Measurements from ENCODE around the gene XYLT2. TPM values are rescaled to one million over a fixed set of nuclear protein-coding genes. Genes with fewer than 3 reads are reported as not detected.
"Not testable (repeated sequence)": the region's sequence is repeated elsewhere in the genome, so short reads cannot be mapped to it uniquely, and the experiment has no call there.

XYLT2 gene
- polyA plus RNA-seq, 4 donors: 18.2 to 24.5 (median 19.1) TPM

DNA sequence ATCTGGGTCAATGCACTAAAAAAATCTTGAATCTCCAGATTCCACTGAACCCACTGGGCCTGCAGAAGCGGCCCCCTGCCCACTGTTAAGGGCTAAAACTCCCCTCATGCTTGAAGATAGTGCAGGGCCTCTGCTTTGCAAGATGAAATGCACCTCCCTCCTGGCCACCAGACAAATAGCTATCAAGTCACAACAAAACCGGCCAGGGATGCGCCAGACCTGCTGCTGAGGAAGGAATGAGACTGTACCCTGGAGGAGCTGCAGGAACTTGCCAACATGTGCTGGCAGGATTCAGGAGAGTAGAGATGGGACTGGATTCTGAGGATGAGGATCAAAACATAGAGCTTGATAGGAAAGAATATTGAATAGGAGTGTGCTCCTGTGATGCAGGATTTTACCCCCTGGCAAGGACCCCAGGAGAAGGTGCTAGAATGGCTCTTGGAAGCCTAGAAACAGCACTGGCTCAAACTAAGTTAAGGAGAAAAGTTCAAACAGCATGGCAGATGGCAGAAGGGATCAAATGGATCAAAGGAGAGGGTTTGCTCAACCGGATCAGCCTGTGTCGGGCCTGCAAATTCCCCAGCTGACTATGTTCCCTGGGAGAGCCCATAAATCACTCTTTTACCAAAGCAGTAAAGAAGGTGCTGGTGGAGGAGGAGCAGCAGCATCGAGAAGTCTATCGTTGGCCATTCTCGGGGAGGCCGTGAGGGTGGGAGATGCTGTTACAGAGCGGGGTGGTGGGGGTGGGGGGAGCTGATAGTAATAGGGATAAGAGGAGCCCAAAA, 27.2 kb upstream of the XYLT2 start:
- peak; percentile 52 to 86 (median 59) for DNase-seq (ENCODE audit: low read depth in 4 of 4, low spot score in 3 of 4)

DNA sequence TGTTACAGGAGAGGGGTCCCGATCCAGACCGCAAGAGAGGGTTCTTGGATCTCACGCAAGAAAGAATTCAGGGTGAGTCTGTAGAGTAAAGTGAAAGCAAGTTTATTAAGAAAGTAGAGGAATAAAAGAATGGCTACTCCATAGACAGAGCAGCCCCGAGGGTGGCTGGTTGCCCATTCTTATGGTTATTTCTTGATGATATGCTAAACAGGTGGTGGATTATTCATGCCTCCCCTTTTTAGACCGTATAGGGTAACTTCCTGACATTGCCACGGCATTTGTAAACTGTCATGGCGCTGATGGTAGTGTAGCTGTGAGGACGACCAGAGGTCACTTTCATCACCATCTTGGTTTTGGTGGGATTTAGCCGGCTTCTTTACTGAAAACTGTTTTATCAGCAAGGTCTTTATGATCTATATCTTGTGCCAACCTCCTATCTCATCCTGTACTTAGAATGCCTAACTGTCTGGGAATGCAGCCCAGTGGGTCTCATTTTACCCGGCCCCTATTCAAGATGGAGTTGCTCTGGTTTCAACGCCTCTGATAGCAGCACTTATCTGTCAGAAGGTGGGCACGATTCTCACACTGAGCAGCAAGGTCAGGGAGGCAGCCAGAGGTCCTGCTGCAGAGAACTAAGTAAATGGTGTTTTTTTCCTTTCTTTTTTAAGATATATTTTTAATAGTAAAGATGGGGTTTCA, 26.5 kb upstream of the XYLT2 start:
- no peak for DNase-seq (ENCODE audit: low read depth in 4 of 4, low spot score in 3 of 4)

DNA sequence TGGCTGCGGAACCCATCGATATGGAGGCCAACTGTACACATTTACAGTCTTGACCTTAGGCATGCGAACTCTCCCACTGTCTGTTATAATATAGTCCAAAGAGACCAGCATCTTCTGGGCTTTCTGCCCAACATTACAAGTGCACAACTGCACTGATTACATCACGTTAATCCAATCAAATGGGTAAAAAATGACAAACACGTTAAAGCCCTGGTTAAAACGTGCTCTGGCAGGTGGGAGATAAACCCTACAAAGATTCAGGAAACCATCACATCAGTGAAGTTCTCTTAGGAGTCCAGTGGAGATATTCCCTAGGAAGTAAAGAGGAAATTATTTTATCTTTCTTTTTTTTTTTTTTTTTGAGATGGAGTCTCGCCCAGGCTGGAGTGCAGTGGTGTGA, 23.7 kb upstream of the XYLT2 start:
- no peak for DNase-seq (ENCODE audit: low read depth in 4 of 4, low spot score in 3 of 4)

DNA sequence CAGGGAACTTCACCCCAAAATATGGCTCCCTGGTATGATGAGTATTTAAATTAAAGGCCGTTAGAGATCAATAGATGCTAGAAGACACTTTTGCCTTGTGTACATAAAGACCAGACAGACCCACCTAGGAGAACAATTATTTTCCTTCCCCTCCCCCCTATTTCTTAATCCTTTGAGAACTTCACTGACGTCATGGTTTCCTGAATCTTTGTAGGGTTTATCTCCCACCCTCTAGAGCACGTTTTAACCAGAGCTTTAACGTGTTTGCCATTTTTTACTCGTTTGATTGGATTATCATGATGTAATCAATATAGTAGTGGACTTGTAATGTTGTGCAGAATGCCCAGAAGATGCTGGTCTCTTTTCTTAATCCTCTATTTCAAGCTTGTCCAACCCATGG, 22.9 kb upstream of the XYLT2 start:
- no peak for DNase-seq (ENCODE audit: low read depth in 4 of 4, low spot score in 3 of 4)

DNA sequence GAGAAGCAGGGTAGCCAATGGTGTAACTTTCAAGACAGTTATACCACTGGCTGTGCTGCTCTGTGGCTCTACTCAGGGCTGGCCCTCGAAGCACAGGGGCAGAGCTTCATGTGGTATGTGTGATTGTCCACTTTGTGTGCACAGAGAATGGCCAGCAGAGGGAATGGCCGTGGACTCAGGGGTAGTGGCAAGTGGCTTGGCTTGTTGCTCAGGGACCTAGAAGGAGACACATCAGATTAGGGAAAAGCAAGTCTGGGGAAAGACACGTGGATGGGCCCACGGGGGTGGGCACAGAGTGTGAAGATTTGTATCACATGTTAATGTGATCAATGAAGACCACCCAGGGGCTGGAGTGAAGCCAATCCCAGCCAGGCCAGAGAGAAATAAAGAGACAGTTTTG, 20.0 kb upstream of the XYLT2 start:
- no peak for DNase-seq (ENCODE audit: low read depth in 4 of 4, low spot score in 3 of 4)

DNA sequence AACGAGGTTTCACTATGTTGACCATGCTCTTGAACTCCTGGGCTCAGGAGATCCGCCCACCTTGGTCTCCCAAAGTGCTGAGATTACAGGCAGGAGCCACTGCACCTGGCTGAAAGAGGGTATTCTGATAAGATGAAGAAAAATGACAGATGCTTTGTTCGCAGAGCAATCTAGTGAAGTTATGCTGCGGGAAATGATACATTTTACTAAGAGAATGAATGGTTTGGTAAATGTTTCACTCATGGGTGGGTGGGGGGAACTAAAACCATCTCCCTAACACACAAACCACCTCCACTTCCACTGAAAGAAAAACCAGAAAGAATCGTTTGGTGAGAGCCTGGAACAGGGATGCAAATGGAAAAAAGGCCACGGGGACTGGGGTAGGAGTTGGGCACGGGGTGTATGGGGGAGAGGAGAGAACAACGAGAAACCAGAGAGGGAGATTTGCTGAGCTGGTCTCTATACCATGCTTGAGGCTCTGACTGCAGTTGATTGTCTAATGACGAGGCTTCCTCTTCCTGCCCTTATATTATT, 19.0 kb upstream of the XYLT2 start:
- DNase-seq (ENCODE audit: low read depth in 4 of 4, low spot score in 3 of 4): no peak

DNA sequence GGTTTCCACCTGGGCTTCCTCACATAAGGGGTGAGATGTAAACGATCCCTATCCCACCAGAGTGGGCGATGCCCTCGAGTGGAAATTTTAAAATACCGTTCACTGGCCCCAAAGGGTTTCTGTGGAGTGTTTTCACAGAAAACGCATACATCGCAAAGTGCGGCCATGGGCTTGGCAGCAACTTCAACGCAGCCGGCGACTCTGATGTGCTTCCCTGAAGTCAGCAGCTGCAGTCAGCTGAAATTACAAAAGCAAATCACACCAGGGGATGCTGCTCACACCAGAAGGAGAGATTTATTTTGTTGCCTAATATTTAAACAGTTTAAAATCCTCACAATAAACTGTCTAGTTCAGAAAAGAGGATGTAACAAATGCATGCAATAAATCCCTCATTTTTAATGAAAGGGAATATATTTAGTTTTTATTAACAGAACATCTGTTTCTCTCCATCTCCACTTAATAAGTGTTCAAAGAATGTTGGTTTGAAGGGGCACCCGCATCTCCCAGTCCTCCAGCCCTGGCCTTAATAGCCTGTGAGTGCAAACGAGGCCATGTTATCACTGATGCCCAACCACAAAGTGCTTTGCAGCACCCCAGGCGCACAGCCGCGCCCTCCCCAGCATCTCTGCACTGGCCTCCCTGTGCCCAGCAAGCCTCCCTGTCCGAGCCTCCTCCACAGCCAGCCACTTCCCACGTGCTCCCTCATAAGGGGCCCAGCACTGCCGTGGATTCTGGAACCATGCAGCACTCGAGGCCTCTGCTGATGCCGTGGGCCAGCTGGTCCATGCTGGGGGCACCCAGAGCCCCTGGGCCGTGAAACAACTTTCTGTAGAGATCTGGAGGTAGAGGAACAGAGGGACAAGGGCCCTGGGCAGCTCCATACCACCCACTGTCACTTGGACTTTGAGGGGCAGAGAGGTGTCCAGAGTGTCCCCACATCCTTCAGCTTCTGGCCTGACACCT, 17.3 kb upstream of the XYLT2 start:
- DNase-seq (ENCODE audit: low read depth in 4 of 4, low spot score in 3 of 4): no peak

DNA sequence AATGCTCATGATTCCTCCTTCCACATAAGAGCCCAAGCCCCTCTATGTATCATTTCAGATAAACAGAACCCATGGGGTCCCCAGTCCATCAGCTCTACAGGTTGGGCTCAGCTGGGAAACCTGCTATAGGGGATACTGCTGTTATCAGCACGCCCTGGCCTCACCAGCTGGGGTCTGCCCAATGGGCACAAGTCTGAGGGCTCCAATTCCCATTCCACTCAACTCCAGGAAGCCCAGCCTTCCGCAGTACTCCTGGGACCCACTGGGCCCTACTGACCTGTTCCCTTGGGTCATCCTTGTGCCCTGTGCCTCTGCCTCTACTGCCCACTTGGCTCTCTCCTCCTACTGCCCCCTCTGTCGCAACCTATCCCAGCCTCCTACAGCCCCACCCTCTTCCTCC, 16.2 kb upstream of the XYLT2 start:
- no peak for DNase-seq (ENCODE audit: low read depth in 4 of 4, low spot score in 3 of 4)

DNA sequence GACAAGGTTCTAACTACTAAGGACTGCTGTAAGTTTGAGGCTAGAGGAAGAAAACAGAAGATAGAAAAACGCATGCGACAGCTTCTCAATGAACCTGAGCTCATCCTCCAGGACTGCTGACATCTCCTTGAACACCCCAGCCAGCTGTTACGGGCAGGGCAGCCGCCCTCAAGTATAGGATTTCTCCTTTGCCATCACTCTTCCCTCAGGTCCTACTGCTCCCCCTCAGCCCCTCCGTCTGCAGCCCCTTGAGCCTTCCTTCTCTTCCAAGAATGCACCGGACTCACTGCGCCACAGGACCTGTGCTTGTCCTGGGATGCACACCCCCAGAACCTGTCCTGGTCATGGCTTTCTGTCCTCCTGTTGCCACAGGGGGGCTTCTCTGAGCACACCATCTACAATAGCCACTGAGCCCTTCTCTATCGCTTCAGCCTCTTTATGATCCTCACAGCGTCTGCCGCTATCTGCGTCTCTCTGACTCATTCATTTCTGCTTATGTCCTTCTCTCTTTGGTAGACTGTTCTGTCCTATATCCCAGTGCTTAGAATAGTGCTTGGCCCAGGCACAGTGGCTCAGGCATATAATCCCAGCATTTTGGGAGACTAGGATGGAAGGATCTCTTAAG, 15.7 kb upstream of the XYLT2 start:
- DNase-seq (ENCODE audit: low read depth in 4 of 4, low spot score in 3 of 4): no peak

DNA sequence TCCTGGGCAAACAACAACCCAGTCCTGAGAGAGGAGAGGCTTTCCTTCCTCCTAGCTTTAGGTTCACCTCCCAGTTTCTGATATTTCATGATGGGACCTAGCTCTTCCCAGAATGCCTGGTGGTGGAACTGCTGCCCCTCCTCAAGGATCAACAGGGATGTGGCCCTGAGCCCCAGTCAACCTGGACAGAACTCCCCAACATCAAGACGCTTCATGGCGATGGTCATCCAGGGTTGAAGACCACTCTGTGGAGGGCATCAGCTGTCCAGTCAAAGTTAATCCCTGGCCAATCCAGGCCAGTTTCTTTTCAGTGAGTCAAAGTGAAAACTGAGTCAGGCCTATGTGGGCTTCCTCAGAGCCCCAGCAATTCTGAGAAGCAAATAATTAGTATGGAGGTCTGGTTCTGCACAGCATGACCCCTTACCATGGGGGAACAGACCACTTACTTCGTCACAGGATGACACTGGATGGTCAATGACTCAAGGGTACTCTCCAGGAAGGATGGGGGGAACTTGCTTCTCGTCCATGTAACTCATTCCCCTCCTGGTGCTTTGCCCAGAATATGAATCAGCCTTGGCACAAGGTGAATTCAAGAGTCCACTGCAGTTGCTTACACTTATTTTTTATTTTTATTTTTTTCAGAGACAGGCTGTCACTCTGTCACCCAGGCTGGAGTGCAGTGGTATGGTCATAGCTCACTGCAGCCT, 14.7 kb upstream of the XYLT2 start:
- no peak for DNase-seq (ENCODE audit: low read depth in 4 of 4, low spot score in 3 of 4)

DNA sequence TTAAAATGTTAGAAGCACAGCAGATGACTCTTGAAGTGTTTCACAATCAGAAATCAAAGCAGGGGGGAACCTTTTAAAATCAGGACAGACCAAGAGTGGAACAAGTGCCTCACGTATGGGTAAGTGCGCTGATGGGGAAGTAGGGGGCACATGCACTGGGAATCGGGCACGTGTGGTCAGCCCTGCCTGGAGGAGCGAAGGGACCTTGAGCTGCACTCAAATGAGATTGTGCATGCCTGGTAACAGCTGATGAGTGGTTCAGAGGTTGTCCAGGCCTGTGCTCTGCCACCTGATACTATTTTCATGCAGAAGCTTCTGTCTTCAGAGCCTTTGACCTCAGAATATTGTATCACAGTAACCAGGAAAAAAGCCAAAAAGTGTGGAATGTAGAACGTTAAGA, 13.7 kb upstream of the XYLT2 start:
- DNase-seq (ENCODE audit: low read depth in 4 of 4, low spot score in 3 of 4): no peak

DNA sequence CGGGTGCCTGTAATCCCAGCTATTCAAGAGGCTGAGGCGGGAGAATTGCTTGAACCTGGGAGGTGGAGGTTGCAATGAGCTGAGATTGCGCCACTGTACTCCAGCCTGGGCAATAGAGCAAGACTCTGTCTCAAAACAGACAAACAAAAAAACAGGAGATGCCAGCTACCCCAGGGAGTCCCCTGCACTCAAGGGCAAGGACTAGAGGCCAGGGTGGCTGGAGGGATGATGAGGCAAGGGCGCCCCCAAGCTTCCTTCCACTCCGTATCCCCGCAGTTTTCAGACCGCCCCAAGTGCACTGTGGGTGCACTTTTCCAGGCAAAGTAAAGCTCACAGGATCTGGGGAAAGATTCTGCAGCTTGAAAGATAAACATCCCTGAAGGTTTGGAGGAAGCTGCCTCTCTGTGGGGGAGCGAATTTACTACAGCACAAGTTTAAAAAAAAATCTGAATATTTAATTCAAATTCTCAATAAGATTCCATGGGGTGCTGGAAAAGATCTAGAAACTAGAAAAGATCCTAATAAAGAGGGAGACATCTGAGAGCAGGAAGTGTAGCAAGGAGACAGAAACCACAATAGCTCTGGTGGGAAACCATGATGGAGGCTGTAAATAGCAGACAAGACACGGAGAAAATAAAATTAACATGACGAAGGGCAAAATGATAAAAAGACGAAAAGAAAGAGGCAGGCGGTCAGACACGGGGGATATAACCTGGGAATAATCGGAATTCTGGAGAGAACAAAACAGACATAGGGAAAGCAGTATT, 12.5 kb upstream of the XYLT2 start:
- not testable (repeated sequence) for DNase-seq (ENCODE audit: low read depth in 4 of 4, low spot score in 3 of 4)

DNA sequence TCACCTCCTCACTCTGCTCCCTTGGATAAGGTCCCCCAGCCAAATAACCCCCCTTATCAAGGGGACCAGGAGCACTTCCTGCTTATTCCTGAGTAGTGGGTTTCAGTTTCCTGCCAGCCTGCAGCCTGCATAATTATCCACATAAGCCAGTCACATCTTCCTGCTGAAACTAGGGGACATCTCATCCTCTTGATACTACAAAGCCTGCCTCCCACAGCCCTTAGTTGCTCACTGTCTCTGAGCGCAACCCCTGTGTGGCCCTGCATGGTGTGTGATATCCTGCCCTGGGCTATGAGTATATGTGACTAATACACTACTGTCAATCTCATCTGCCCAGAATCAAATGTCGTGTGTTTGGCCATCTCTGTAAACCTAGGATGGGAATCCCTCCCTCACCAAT, 8.0 kb upstream of the XYLT2 start:
- DNase-seq (ENCODE audit: low read depth in 4 of 4, low spot score in 3 of 4): no peak

DNA sequence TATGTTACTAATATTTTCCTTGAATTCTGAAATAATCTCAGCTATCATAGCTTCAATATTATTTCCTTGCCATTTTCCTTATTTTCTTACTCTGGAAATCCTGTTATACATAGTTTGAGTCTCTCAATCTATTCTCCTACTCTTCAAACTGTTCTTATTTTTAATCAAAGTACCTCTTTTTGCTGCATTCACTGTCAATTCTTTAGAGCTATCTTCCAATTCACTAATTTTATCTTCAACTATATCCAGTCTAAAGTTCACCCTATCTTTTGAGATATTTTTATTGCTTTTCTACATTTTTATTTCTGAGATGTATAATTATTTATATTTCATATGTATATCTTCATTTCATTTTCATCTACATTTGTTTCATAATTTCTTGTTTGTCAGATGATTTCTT, 7.3 kb upstream of the XYLT2 start:
- no peak for DNase-seq (ENCODE audit: low read depth in 4 of 4, low spot score in 3 of 4)

DNA sequence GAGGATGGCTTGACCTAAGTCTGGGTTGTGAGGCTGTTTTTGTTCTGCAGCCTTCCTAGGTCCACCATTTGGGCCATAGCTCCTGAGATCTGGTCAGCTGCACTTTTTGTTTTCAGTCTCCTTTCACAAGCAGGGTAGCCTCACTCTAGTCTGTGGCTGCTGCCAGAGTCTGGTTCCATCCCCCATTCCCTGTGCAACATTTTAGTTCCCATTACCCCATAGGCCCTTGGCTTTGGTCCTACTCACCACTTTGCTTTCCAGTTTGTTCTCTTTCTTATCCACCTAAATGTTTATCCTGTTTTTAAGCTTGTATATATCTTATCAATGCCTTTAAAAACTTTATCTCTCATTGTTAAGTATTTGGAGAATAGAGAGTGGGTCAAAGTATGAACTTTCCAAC, 6.5 kb upstream of the XYLT2 start:
- no peak for DNase-seq (ENCODE audit: low read depth in 4 of 4, low spot score in 3 of 4)

DNA sequence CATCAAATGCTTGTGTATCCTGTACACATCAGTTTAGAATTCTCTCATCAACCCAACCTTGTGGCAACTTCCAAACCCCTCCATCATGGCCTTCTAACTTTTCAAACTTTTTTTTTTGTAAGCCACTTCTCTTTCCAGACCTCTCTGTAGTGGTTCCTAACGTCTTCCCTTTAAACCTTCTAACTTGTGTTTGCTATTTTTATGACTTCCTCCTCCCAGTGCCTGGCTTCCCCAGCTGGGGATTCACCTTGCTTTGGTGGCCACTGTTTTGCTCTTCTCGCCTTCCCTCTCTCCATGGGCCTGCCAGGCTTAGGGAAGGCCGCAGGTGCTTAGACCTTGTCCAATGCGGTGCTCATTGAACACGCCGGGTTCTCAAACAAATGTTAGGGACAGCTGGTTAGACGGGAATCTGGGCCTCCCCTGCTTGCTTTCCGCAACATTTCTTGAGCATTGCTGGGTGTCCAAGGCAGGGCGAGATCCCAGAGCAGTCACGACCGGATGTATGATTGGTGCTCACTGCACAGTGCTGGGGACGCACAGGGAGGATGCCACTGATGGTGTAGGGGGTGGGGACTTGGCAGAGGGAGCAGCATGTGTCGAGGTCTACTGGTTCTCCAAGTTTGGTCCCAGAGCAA, 1.1 kb upstream of the XYLT2 start:
- no peak for DNase-seq (ENCODE audit: low read depth in 4 of 4, low spot score in 3 of 4)

DNA sequence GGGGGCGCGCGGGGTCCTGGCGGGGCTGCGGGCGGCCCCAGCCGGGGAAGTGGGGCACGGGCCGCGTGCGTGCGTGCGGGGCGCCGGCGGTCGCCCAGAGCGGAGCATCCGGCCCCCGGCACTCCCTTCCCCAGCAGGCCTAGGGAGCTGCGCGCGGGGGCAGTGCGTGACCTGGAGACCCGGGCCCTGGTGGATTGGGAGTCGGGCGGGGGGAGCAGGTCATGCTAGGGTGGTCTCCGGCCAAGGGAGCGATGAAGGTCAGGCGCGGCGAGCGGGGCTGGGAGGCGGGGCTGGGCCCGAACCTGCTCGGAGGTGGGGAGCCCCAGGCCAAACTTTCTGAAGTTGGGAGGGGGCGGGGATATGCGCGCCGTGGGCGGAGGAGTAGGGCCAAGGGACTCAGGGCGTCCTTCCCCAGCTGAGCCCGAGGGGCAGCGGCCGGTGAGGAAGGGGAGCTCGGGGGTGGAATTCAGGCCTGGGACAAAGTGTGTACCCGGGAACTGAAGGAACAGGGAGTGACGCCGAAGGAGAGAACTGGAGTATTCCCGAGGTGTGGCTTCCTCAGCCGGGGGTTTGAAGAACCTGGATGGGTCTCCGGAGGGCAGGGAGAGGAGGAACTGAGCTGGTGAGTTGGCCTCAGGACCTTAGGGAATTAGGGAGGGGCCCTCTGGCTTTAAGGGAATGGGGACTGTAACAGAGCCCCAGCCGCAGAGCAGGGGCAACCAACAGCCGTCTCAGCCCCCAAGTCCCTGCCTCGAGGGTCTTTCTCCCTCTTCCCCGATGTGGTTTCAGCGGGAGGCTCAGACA, 589 bp downstream of the XYLT2 start:
- no peak for DNase-seq (ENCODE audit: low read depth in 4 of 4, low spot score in 3 of 4)
